GM19467 (cell line): ENCODE results near the gene ARHGAP28.

Experiments
- ATAC-seq: cut with Tn5 transposase; IDR thresholded peaks from one replicate; pipeline ENCODE4 v1.9.1; 2021; ENCODE audit warnings: mild to moderate bottlenecking, moderate library complexity; ENCODE audit not compliant: unreplicated experiment

Gene ARHGAP28

GRCh38 chr18:6865251-6865650, 135.7 kb downstream of the ARHGAP28 start:
- ATAC-seq: no peak

- ATAC-seq: no peak
These were observed 137.1 kb downstream of the ARHGAP28 start for GRCh38 chr18:6866552-6867085.

- no peak for ATAC-seq
These were observed 138.5 kb downstream of the ARHGAP28 start for GRCh38 chr18:6868033-6868432.

- ATAC-seq: no peak
These were observed 142.1 kb downstream of the ARHGAP28 start for GRCh38 chr18:6871566-6871965.

GRCh38 chr18:6873040-6873751, 143.7 kb downstream of the ARHGAP28 start:
- no peak for ATAC-seq

- ATAC-seq: no peak
These were observed 144.8 kb downstream of the ARHGAP28 start for GRCh38 chr18:6874315-6874714.

- no peak for ATAC-seq
These were observed 146.2 kb downstream of the ARHGAP28 start for GRCh38 chr18:6875749-6876148.

GRCh38 chr18:6876641-6877041, 147.1 kb downstream of the ARHGAP28 start:
- ATAC-seq: no peak

GRCh38 chr18:6877288-6877687, 147.8 kb downstream of the ARHGAP28 start:
- ATAC-seq: no peak

- no peak for ATAC-seq
These were observed 149.2 kb downstream of the ARHGAP28 start for GRCh38 chr18:6878556-6879297.

- ATAC-seq: no peak
These were observed 150.1 kb downstream of the ARHGAP28 start for GRCh38 chr18:6879508-6880195.

- no peak for ATAC-seq
These were observed 151.7 kb downstream of the ARHGAP28 start for GRCh38 chr18:6881034-6881820.

GRCh38 chr18:6882401-6882800, 152.9 kb downstream of the ARHGAP28 start:
- no peak for ATAC-seq

GRCh38 chr18:6885006-6885481, 155.5 kb downstream of the ARHGAP28 start:
- ATAC-seq: no peak

GRCh38 chr18:6885992-6886796, 156.7 kb downstream of the ARHGAP28 start:
- ATAC-seq: no peak

GRCh38 chr18:6886797-6887330, 157.3 kb downstream of the ARHGAP28 start:
- no peak for ATAC-seq

GRCh38 chr18:6891788-6892187, 162.3 kb downstream of the ARHGAP28 start:
- ATAC-seq: no peak

- no peak for ATAC-seq
These were observed 171.9 kb downstream of the ARHGAP28 start for GRCh38 chr18:6901286-6901926.

- ATAC-seq: no peak
These were observed 187.6 kb downstream of the ARHGAP28 start for GRCh38 chr18:6917072-6917471.
